Liver (tissue), 3 donors: ENCODE data around the gene SPTBN4.

Experiments used
- JUND ChIP-seq, 2 donors: IDR thresholded peaks; 2 replicates each; pipeline ENCODE4 v1.6.1; 2016; ENCODE audit warnings: antibody characterized with exemption in 2 of 2
- RXRA ChIP-seq, 2 donors: IDR thresholded peaks; 2 replicates each; pipeline ENCODE4 v1.6.1; 2017 to 2018; ENCODE audit warnings: antibody characterized with exemption in 2 of 2, mild to moderate bottlenecking in 1 of 2
- TAF1 ChIP-seq: conservative IDR thresholded peaks from 2 replicates; pipeline ENCODE4 v1.6.1; 2016; ENCODE audit warnings: antibody characterized with exemption, mild to moderate bottlenecking
- YY1 ChIP-seq: IDR thresholded peaks from 2 replicates; pipeline ENCODE4 v1.6.1; 2016; ENCODE audit warnings: antibody characterized with exemption, mild to moderate bottlenecking
- TF ChIP-seq, protein P1 (sequence below): IDR thresholded peaks from 2 replicates; pipeline ENCODE4 v1.6.1; 2016; ENCODE audit warnings: antibody characterized with exemption
- TF ChIP-seq, protein P2 (sequence below): fragments of 150-350 bp; IDR thresholded peaks from 2 replicates; pipeline ENCODE4 v1.5.1; 2017; ENCODE audit warnings: improper control_type of control experiment, low read depth, low read length; ENCODE audit not compliant: missing input control
- TF ChIP-seq, protein P3 (sequence below): IDR thresholded peaks from 2 replicates; pipeline ENCODE4 v1.6.1; 2016; ENCODE audit warnings: antibody characterized with exemption, mild to moderate bottlenecking
- donor health status: healthy.
- donor health status: healthy.

DNA sequence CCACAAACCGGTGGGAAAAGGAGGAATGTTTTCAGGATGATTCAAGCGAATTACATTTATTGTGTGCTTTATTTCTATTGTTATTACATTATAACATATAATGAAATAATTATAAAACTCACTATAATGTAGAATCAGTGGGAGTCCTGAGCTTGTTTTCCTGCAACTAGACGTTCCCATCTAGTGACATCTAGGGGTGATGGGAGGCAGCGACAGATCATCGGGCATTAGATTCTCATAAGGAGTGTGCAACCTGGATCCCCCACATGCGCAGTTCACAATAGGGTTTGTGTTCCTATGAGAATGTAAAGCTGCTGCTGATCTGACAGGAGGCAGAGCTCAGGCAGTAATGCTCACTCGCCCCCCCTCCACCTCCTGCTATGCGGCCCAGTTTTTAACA is 54.5 kb downstream of the SPTBN4 start:
- TF ChIP-seq JUND (IDR thresholded peaks at IDR 0.05) (no peak), TAF1 (no peak), RXRA (IDR thresholded peaks at IDR 0.05) (no peak), YY1 (no peak)
- TF ChIP-seq, protein P1, sequence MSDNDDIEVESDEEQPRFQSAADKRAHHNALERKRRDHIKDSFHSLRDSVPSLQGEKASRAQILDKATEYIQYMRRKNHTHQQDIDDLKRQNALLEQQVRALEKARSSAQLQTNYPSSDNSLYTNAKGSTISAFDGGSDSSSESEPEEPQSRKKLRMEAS: no peak
- TF ChIP-seq, protein P2, sequence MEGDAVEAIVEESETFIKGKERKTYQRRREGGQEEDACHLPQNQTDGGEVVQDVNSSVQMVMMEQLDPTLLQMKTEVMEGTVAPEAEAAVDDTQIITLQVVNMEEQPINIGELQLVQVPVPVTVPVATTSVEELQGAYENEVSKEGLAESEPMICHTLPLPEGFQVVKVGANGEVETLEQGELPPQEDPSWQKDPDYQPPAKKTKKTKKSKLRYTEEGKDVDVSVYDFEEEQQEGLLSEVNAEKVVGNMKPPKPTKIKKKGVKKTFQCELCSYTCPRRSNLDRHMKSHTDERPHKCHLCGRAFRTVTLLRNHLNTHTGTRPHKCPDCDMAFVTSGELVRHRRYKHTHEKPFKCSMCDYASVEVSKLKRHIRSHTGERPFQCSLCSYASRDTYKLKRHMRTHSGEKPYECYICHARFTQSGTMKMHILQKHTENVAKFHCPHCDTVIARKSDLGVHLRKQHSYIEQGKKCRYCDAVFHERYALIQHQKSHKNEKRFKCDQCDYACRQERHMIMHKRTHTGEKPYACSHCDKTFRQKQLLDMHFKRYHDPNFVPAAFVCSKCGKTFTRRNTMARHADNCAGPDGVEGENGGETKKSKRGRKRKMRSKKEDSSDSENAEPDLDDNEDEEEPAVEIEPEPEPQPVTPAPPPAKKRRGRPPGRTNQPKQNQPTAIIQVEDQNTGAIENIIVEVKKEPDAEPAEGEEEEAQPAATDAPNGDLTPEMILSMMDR: peak; percentile 14
- TF ChIP-seq, protein P3, sequence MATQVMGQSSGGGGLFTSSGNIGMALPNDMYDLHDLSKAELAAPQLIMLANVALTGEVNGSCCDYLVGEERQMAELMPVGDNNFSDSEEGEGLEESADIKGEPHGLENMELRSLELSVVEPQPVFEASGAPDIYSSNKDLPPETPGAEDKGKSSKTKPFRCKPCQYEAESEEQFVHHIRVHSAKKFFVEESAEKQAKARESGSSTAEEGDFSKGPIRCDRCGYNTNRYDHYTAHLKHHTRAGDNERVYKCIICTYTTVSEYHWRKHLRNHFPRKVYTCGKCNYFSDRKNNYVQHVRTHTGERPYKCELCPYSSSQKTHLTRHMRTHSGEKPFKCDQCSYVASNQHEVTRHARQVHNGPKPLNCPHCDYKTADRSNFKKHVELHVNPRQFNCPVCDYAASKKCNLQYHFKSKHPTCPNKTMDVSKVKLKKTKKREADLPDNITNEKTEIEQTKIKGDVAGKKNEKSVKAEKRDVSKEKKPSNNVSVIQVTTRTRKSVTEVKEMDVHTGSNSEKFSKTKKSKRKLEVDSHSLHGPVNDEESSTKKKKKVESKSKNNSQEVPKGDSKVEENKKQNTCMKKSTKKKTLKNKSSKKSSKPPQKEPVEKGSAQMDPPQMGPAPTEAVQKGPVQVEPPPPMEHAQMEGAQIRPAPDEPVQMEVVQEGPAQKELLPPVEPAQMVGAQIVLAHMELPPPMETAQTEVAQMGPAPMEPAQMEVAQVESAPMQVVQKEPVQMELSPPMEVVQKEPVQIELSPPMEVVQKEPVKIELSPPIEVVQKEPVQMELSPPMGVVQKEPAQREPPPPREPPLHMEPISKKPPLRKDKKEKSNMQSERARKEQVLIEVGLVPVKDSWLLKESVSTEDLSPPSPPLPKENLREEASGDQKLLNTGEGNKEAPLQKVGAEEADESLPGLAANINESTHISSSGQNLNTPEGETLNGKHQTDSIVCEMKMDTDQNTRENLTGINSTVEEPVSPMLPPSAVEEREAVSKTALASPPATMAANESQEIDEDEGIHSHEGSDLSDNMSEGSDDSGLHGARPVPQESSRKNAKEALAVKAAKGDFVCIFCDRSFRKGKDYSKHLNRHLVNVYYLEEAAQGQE: no peak
